A673 (cell line): ENCODE results near the gene UCKL1.

Experiments
- EZH2 ChIP-seq: fragments of 200-600 bp; sonication (generic); IDR thresholded peaks from 2 replicates; pipeline ENCODE4 v1.6.1; 2017; ENCODE audit warnings: borderline replicate concordance, low read depth, mild to moderate bottlenecking, mixed read lengths, antibody characterized with exemption, low read length; ENCODE audit not compliant: poor library complexity, severe bottlenecking
- TF ChIP-seq, protein P1 (sequence below): fragments of 300-800, 200-600 bp; sonication (generic); conservative IDR thresholded peaks from 2 replicates; pipeline ENCODE4 v1.5.1; 2017; ENCODE audit warnings: low read depth, mild to moderate bottlenecking, antibody characterized with exemption, low read length, moderate library complexity, mixed read lengths

DNA sequence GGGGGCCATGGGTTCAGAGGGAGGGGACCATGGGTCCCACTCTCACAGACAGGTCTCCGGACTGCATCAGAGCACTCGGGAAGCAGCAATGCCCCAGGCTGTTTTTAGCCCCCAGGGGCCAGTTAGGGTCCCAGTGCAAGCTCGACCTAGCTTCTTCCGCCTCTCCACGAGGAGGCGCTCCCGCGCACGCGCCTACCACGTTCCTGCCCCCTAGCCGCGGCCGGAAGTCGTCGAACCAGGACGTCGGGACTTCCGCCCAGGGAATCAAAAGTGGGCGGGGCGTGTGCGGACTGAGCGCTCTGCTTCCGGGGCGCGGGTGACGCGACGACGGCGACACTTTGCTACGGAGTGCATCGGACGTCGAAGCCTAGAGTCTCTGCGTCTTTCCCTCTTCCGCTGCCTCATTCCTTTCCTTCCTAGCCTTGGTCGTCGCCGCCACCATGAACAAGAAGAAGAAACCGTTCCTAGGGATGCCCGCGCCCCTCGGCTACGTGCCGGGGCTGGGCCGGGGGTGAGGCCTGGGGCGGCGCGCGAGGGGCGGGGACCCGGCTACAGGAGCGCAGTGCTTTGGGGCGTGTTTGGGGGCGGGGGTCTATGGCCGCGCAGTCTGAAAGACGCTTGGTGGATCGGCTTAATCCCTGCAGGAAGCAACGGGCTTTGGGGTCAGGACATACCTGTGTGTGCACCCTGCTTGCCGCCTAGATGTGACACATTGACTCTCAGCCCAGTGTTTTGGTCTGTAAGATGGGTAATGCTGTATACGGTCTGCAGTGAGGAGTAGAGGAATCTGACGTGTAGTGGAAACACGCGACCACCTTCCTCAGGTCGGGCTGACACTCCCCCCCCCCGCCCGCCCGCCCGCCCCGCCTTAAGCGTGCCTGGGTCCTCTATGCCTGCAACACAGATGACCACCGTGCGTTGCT lies 24.9 kb upstream of the UCKL1 start, which contains the start of gene PRPF6:
- TF ChIP-seq, protein P1, sequence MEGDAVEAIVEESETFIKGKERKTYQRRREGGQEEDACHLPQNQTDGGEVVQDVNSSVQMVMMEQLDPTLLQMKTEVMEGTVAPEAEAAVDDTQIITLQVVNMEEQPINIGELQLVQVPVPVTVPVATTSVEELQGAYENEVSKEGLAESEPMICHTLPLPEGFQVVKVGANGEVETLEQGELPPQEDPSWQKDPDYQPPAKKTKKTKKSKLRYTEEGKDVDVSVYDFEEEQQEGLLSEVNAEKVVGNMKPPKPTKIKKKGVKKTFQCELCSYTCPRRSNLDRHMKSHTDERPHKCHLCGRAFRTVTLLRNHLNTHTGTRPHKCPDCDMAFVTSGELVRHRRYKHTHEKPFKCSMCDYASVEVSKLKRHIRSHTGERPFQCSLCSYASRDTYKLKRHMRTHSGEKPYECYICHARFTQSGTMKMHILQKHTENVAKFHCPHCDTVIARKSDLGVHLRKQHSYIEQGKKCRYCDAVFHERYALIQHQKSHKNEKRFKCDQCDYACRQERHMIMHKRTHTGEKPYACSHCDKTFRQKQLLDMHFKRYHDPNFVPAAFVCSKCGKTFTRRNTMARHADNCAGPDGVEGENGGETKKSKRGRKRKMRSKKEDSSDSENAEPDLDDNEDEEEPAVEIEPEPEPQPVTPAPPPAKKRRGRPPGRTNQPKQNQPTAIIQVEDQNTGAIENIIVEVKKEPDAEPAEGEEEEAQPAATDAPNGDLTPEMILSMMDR, result peak; percentile 95
- TF ChIP-seq EZH2, result no peak
